Stimulated activated CD8-positive, alpha-beta memory T cell treated with anti-CD3 and anti-CD28 coated beads, Interleukin-7, amount 100 ng/mL, for 1 hour (primary cell): ENCODE data around the gene PCDHGA5.
"Not testable (repeated sequence)": the region's sequence is repeated elsewhere in the genome, so short reads cannot be mapped to it uniquely, and the experiment has no call there.

Source experiments
- DNase-seq, 2 donors: peaks; one replicate each; pipeline ENCODE4 v3.0.0-alpha.2; 2020; ENCODE audit warnings: low read depth in 2 of 2

PCDHGA5 gene

DNA sequence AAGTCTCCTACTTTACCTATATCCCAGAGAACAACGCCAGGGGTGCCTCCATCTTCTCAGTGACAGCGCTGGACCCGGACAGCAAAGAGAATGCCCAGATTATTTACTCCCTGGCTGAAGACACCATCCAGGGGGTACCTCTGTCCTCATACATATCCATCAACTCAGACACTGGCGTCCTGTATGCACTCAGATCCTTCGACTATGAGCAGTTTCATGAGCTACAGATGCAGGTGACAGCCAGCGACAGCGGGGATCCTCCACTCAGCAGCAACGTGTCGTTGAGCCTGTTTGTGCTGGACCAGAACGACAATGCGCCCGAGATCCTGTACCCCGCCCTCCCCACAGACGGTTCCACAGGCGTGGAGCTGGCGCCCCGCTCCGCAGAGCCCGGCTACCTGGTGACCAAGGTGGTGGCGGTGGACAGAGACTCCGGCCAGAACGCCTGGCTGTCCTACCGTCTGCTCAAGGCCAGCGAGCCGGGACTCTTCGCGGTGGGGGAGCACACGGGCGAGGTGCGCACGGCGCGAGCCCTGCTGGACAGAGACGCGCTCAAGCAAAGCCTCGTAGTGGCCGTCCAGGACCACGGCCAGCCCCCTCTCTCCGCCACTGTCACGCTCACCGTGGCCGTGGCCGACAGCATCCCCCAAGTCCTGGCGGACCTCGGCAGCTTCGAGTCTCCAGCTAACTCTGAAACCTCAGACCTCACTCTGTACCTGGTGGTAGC, 50.7 kb downstream of the PCDHGA5 start:
- not testable (repeated sequence) for DNase-seq

DNA sequence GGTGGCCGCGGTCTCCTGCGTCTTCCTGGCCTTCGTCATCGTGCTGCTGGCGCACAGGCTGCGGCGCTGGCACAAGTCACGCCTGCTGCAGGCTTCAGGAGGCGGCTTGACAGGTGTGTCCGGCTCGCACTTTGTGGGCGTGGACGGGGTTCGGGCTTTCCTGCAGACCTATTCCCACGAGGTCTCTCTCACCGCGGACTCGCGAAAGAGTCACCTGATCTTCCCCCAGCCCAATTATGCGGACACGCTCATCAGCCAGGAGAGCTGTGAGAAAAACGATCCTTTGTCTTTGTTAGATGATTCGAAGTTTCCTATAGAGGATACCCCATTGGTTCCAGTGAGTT, 51.3 kb downstream of the PCDHGA5 start:
- not testable (repeated sequence) for DNase-seq
